Activated naive CD4-positive, alpha-beta T cell treated with anti-CD3 and anti-CD28 coated beads for 36 hours (primary cell): ENCODE data around the gene KRTAP12-4. TPM values are rescaled to one million over a fixed set of nuclear protein-coding genes. Genes with fewer than 3 reads are reported as not detected.

Source experiments
- CTCF ChIA-PET: fragments of 350-600 bp; sonication (Branson Sonifier 250); formaldehyde crosslinking; loops from one replicate; lab custom pipeline; 2021; ENCODE audit warnings: antibody characterized with exemption; lab: Charles Lee
- DNase-seq: peaks from one replicate; pipeline ENCODE4 v3.0.0-alpha.2; 2020
- H3K27ac Mint-ChIP-seq: one replicate; pipeline ENCODE4 v1.8.0; 2021; ENCODE audit warnings: mild to moderate bottlenecking, mixed read lengths
- H3K27me3 Mint-ChIP-seq: one replicate; pipeline ENCODE4 v1.8.0; 2021; ENCODE audit warnings: low read depth, mixed read lengths
- H3K36me3 Mint-ChIP-seq: one replicate; pipeline ENCODE4 v1.8.0; 2021; ENCODE audit warnings: low read depth, mixed read lengths
- H3K4me1 Mint-ChIP-seq: one replicate; pipeline ENCODE4 v1.8.0; 2021; ENCODE audit warnings: low read depth, mixed read lengths
- H3K4me3 Mint-ChIP-seq: one replicate; pipeline ENCODE4 v1.8.0; 2021; ENCODE audit warnings: mild to moderate bottlenecking, moderate library complexity, mixed read lengths
- H3K9me3 Mint-ChIP-seq: one replicate; pipeline ENCODE4 v1.8.0; 2021; ENCODE audit warnings: mixed read lengths
- intact Hi-C: fragments of 100-400 bp; cut with micrococcal nuclease; formaldehyde crosslinking; loops from one replicate; pipeline ENCODE4 v1.15.1; 2023
- total RNA-seq, 2 experiments: library from RNA; stranded (reverse); gene quantifications; one replicate each; pipeline ENCODE4 v1.2.3, GENCODE V29; 2021

The KRTAP12-4 gene
- total RNA-seq, 2 experiments from 2014 or later = not detected

DNA sequence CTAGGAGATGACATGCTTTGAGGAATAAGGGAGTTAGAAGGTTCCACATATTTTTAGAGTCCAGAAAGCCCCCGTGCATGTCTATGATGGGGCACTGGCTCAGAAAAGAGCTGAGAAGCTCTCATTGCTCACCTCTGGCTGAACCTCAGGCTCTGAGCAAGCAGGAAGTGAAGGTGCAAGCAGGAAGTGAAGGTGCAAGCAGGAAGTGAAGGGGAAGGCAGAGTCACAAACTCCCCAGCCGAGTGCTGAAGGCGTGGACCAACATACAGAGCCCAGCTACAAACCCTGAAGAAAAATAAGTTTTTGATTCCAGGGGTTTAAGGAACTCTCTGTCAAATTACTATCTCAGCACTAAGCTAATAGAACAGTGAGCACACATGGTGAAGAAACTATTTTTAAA lies 35.5 kb downstream of the KRTAP12-4 start:
- peaks cover 40% of the 10 kb centered on the region for H3K4me1 Mint-ChIP-seq
- H3K27me3 Mint-ChIP-seq = no peaks in the 10 kb centered on the region
- H3K9me3 Mint-ChIP-seq = peaks cover 37% of the 10 kb centered on the region
- DNase-seq = peak; percentile 77
- H3K4me3 Mint-ChIP-seq = peak overlapping the region; percentile 53
- CTCF ChIA-PET = interaction anchor here (0.7 to 1.2 kb wide), 5 partner anchors 17 to 182 kb away, joined by 3 read pairs; partner anchors contain the start of gene UBE2G2
- peaks cover 16% of the 10 kb centered on the region for H3K36me3 Mint-ChIP-seq
- intact Hi-C loops = loop anchor here (1.0 kb wide), 2 partner anchors 39 to 72 kb away; no protein-coding TSS in a partner anchor
- peak overlapping the region; percentile 93 for H3K27ac Mint-ChIP-seq

DNA sequence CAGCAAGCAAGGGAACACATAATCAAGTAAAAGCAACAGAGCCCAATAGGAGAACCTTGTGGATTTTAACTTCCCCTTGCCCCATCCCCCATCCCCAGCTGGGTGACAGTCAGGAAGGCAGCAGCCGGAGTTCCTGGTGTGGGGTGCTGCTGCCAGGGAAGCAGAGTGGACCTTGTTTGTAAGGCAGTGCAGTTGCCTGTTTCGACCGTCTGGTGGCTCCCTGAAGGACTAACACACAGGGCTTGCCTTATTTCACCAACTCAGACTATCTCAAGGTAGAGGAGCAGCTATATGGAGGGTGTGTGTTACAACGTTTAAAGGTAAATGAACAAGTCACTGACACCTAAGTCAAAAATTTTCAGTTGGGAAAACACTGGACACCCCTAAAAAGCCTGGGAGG lies 36.0 kb downstream of the KRTAP12-4 start:
- CTCF ChIA-PET = interaction anchor here (0.7 to 1.2 kb wide), 4 partner anchors 33 to 183 kb away, joined by 3 read pairs; partner anchors contain the start of gene UBE2G2
- Mint-ChIP-seq H3K4me3 (peak overlapping the region; percentile 53), H3K27me3 (no peaks in the 10 kb centered on the region), H3K27ac (peak overlapping the region; percentile 93), H3K4me1 (peaks cover 40% of the 10 kb centered on the region), H3K36me3 (peaks cover 16% of the 10 kb centered on the region), H3K9me3 (peaks cover 33% of the 10 kb centered on the region)
- intact Hi-C loops = no loop called here
- DNase-seq = peak; percentile 18

DNA sequence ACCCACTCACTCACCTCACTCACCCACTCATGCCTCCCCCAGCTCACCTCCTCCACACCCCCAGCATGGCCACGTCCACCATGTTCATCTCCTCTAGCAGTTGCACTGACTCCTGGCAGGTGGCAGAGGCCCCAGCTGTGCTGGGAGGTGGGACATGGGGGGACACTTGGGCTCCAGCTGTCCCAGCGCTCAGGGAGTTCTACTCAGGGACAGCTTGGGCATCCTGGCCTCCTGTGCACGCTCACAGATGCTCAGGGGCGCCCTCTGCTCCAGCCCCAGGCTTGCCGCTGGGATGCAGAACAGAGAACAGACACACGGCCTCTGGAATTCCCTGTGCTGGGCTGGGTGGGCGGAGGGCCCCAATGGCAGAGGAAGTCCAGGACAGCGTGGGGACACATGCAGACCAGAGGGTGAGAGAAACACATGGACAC lies 37.4 kb downstream of the KRTAP12-4 start:
- Mint-ChIP-seq H3K27ac (peak overlapping the region; percentile 31), H3K9me3 (peaks cover 25% of the 10 kb centered on the region), H3K4me1 (peaks cover 40% of the 10 kb centered on the region), H3K27me3 (no peaks in the 10 kb centered on the region), H3K4me3 (no peak overlapping the region), H3K36me3 (peaks cover 16% of the 10 kb centered on the region)
- intact Hi-C loops = no loop called here
- CTCF ChIA-PET = interaction anchor here (1.1 kb wide), 1 partner anchor 520 kb away, joined by 3 read pairs; no protein-coding TSS in a partner anchor
- DNase-seq = no peak

DNA sequence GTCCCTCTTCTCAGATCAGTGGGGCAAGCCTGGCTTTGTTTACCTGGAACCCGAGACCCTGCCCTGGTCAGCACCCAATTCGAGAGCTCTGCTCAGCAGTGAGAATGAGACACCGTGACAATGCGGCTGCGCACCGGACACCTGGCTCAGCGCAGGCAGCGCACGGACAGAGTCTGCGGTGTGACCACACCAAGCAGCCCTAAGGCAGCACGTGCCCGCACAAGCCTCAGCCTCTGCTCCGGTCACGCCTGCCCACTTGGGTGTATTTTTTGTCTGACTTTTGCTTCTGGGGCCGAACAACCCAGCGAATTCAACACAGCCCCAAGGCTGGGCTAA lies 37.9 kb downstream of the KRTAP12-4 start:
- peaks cover 23% of the 10 kb centered on the region for H3K9me3 Mint-ChIP-seq
- no peak overlapping the region for H3K27ac Mint-ChIP-seq
- intact Hi-C loops = no loop called here
- CTCF ChIA-PET = interaction anchor here (1.1 kb wide), 1 partner anchor 521 kb away, joined by 3 read pairs; no protein-coding TSS in a partner anchor
- no peak overlapping the region for H3K4me3 Mint-ChIP-seq
- H3K27me3 Mint-ChIP-seq = no peaks in the 10 kb centered on the region
- peaks cover 16% of the 10 kb centered on the region for H3K36me3 Mint-ChIP-seq
- no peak for DNase-seq
- peaks cover 40% of the 10 kb centered on the region for H3K4me1 Mint-ChIP-seq

DNA sequence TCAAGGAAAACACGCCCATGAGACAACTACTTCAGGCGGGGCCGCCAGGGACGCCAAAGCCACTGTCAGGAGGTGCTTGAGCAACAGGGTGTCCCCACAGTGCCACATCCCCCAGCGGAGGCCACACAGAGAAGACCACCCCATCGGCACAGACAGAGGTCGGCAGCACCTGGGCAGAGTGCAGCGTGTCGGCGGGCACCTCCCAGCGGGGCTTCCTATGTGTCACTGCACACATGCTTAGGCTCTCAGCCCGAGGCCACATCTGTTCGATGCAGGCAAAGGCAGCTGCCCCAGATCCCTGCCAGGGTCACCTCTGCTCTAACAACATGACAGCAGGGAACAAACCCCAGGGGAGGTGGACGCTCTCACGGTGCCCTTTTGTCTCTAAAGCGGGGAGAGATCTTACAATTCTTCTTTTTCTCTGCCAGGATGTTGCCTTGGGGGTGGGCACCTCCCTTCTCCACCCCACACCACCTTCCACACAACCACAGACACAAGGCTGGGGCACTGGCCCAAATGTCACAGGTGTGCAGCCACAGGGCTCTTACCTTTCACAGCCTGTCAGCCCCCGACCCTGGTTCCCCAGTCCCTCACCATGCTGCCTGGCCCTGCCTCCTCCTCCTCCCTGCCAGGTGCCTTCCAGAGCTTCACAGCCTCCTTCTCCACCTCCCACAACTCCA lies 38.4 kb downstream of the KRTAP12-4 start:
- intact Hi-C loops = no loop called here
- CTCF ChIA-PET = interaction anchor here (1.1 kb wide), 1 partner anchor 521 kb away, joined by 3 read pairs; no protein-coding TSS in a partner anchor
- no peak overlapping the region for H3K27ac Mint-ChIP-seq
- H3K27me3 Mint-ChIP-seq = no peaks in the 10 kb centered on the region
- H3K36me3 Mint-ChIP-seq = peaks cover 16% of the 10 kb centered on the region
- H3K4me1 Mint-ChIP-seq = peaks cover 40% of the 10 kb centered on the region
- peaks cover 26% of the 10 kb centered on the region for H3K9me3 Mint-ChIP-seq
- H3K4me3 Mint-ChIP-seq = no peak overlapping the region
- DNase-seq = no peak

DNA sequence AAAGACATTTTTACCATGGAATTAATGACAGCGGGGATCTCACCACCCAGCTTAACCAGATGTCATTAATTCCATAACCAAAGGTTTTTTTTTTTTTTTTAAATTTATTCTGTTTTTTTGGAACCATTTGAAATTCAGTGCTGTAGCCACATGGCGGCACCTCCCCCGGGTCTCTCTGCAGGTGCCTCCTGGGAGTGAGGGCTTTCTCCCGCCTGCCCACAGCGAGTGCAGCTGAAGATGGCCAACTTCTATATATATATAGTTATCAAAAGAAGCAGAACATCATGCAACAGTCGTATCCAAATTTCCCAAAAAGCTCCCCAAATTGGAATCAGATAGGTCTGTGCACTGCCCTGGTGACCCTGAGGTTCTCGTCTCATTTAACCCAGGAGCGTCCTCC lies 39.0 kb downstream of the KRTAP12-4 start:
- CTCF ChIA-PET = interaction anchor here (0.7 kb wide), 1 partner anchor 341 kb away, joined by 3 read pairs; no protein-coding TSS in a partner anchor
- H3K27me3 Mint-ChIP-seq = no peaks in the 10 kb centered on the region
- peaks cover 12% of the 10 kb centered on the region for H3K36me3 Mint-ChIP-seq
- H3K27ac Mint-ChIP-seq = no peak overlapping the region
- no peak for DNase-seq
- H3K4me1 Mint-ChIP-seq = peaks cover 38% of the 10 kb centered on the region
- H3K4me3 Mint-ChIP-seq = no peak overlapping the region
- intact Hi-C loops = no loop called here
- peaks cover 23% of the 10 kb centered on the region for H3K9me3 Mint-ChIP-seq

- H3K9me3 Mint-ChIP-seq = peaks cover 24% of the 10 kb centered on the region
- DNase-seq = no peak
- no peaks in the 10 kb centered on the region for H3K27me3 Mint-ChIP-seq
- intact Hi-C loops = no loop called here
- no peak overlapping the region for H3K4me3 Mint-ChIP-seq
- no peak overlapping the region for H3K27ac Mint-ChIP-seq
- CTCF ChIA-PET = interaction anchor here (0.7 kb wide), 1 partner anchor 342 kb away, joined by 3 read pairs; no protein-coding TSS in a partner anchor
- H3K36me3 Mint-ChIP-seq = peaks cover 9% of the 10 kb centered on the region
- H3K4me1 Mint-ChIP-seq = peaks cover 38% of the 10 kb centered on the region
These were observed 39.5 kb downstream of the KRTAP12-4 start for GRCh38 chr21:44614961-44615391.

DNA sequence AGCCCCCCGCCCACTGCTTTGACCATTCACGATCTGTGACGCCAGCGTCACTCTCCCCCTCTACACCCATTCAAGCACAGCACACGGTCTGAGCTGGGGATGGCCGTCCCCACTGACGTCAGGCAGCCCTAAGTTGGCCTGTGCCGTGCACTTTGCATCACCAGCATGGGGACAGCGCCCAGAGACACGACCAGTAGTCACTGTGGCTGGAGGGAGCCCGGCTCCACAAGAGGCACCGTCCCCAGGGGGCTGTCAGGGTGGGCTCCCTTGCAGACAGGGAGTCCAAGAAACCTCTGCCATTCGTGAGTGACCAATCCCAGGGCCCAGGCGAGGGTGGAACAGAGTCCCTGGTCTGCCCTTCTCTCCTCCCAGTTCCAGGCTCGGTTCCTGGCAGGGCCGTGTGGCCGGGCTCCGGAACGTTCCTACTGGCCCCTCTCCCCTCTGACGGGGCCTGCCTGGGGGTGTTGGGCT lies 40.3 kb downstream of the KRTAP12-4 start:
- intact Hi-C loops = no loop called here
- peaks cover 3% of the 10 kb centered on the region for H3K36me3 Mint-ChIP-seq
- H3K4me3 Mint-ChIP-seq = no peak overlapping the region
- no peak overlapping the region for H3K27ac Mint-ChIP-seq
- H3K4me1 Mint-ChIP-seq = peaks cover 31% of the 10 kb centered on the region
- CTCF ChIA-PET = no interaction called here
- H3K27me3 Mint-ChIP-seq = no peaks in the 10 kb centered on the region
- H3K9me3 Mint-ChIP-seq = peaks cover 24% of the 10 kb centered on the region
- no peak for DNase-seq

DNA sequence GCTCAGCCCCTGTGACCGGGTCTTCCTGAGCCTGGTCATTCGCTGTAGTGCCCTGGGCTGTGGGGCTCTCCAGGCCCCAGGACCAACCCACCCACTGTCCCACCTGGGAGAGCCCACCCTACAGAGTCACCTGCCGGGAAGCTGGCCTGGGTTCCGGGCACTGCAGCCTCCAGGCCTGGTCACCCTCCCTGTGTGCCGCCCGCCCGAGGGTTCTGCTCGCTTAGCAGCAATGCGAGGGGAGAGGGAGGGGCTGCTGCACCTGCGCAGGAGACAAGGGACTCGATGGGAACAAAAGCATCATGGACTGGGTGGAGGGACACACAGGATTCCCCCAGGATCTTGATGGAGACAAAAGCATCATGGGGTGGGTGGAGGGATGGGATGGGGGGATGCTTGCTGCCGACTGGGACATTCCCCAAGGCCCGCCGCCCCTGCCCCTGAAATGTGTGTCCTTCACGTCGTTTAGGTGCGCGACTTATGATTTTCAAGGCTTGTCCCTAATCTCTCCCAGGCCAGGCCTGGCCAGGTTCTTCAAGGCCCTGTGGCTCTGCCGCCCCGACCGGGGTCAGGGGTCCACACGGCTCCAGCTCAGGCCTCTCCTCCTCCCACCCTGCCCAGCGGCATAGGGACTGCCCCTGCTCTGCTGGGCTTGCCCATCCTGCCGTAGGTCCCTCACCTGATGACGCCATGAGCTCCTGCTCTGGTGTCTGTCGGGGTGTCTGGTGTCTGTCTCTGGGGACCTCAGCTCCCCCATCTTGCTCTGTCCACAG lies 40.9 kb downstream of the KRTAP12-4 start:
- no peaks in the 10 kb centered on the region for H3K36me3 Mint-ChIP-seq
- DNase-seq = no peak
- peaks cover 23% of the 10 kb centered on the region for H3K9me3 Mint-ChIP-seq
- H3K27ac Mint-ChIP-seq = no peak overlapping the region
- H3K4me3 Mint-ChIP-seq = no peak overlapping the region
- no peaks in the 10 kb centered on the region for H3K27me3 Mint-ChIP-seq
- CTCF ChIA-PET = no interaction called here
- intact Hi-C loops = no loop called here
- H3K4me1 Mint-ChIP-seq = peaks cover 25% of the 10 kb centered on the region

GRCh38 chr21:44612669-44613229 lies 41.7 kb downstream of the KRTAP12-4 start:
- intact Hi-C loops = no loop called here
- CTCF ChIA-PET = interaction anchor here (0.7 kb wide), 1 partner anchor 16 kb away, joined by 3 read pairs; no protein-coding TSS in a partner anchor

GRCh38 chr21:44612029-44612486 lies 42.4 kb downstream of the KRTAP12-4 start, which contains the start of gene KRTAP10-8:
Gene KRTAP10-8, plus strand, starts transcription at chr21:44612079. Its CDS starts 22 bp downstream, at chr21:44612101.
- CTCF ChIA-PET = interaction anchor here (0.7 kb wide), 1 partner anchor 17 kb away, joined by 3 read pairs; no protein-coding TSS in a partner anchor
- peaks cover 20% of the 10 kb centered on the region for H3K9me3 Mint-ChIP-seq

More at GRCh38 chr21:44612669-44613229, 41.7 kb downstream of the KRTAP12-4 start:
- Mint-ChIP-seq H3K4me3 (no peak overlapping the region), H3K9me3 (peaks cover 20% of the 10 kb centered on the region), H3K27me3 (no peaks in the 10 kb centered on the region), H3K4me1 (peaks cover 19% of the 10 kb centered on the region), H3K27ac (no peak overlapping the region), H3K36me3 (no peaks in the 10 kb centered on the region)
- DNase-seq = no peak

GRCh38 chr21:44611551-44611950 lies 42.9 kb downstream of the KRTAP12-4 start:
- Mint-ChIP-seq H3K9me3 (peaks cover 20% of the 10 kb centered on the region), H3K36me3 (no peaks in the 10 kb centered on the region), H3K4me3 (no peak overlapping the region), H3K27ac (no peak overlapping the region), H3K4me1 (peaks cover 10% of the 10 kb centered on the region), H3K27me3 (no peaks in the 10 kb centered on the region)
- intact Hi-C loops = no loop called here
- CTCF ChIA-PET = no interaction called here
- DNase-seq = no peak

More at GRCh38 chr21:44612029-44612486, 42.4 kb downstream of the KRTAP12-4 start, which contains the start of gene KRTAP10-8:
- Mint-ChIP-seq H3K36me3 (no peaks in the 10 kb centered on the region), H3K27ac (no peak within 1 kb of the TSS), H3K27me3 (no peaks in the 10 kb centered on the region), H3K4me3 (no peak within 1 kb of the TSS), H3K4me1 (peaks cover 15% of the 10 kb centered on the region)
- intact Hi-C loops = no loop called here
- no peak for DNase-seq
